Fibroblast of mammary gland (primary cell): ENCODE results near the gene ATRNL1.
A peak's percentile ranks its signal among the peaks of the same experiment; 100 is the strongest.

Source experiments
- DNase-seq: peaks from one replicate; pipeline ENCODE4 v3.0.0-alpha.2; 2010; ENCODE audit warnings: low read depth
- H3K4me3 ChIP-seq: 2 replicates; pipeline ENCODE4 v1.5.1; 2011; ENCODE audit warnings: low read depth, mild to moderate bottlenecking, low read length, moderate library complexity; ENCODE audit not compliant: control insufficient read depth
- CTCF ChIP-seq: conservative IDR thresholded peaks from 2 replicates; pipeline ENCODE4 v1.5.1; 2011; ENCODE audit warnings: low read depth, low read length, inconsistent platforms; ENCODE audit not compliant: control insufficient read depth, insufficient read depth

The ATRNL1 gene

GRCh38 chr10:115093286-115093775 lies at the start of gene ATRNL1:
TSS of gene ATRNL1 (plus strand) at chr10:115093365. CDS start at chr10:115093751, 386 bp downstream.
- H3K4me3 ChIP-seq, result peak within 1 kb of the TSS; percentile 32
- DNase-seq, result no peak
- no peak for TF ChIP-seq CTCF

GRCh38 chr10:115043719-115044118 lies 49.4 kb upstream of the ATRNL1 start:
- H3K4me3 ChIP-seq, result no peak overlapping the region
- no peak for TF ChIP-seq CTCF
- no peak for DNase-seq

- TF ChIP-seq CTCF, result no peak
Observed at GRCh38 chr10:115044891-115045290, 48.3 kb upstream of the ATRNL1 start.

GRCh38 chr10:115045499-115045898 lies 47.7 kb upstream of the ATRNL1 start:
- DNase-seq, result no peak
- H3K4me3 ChIP-seq, result no peak overlapping the region
- no peak for TF ChIP-seq CTCF

More at GRCh38 chr10:115044891-115045290, 48.3 kb upstream of the ATRNL1 start:
- no peak overlapping the region for H3K4me3 ChIP-seq
- no peak for DNase-seq

GRCh38 chr10:115046686-115047236 lies 46.4 kb upstream of the ATRNL1 start:
- no peak overlapping the region for H3K4me3 ChIP-seq
- TF ChIP-seq CTCF, result no peak
- DNase-seq, result no peak

DNA sequence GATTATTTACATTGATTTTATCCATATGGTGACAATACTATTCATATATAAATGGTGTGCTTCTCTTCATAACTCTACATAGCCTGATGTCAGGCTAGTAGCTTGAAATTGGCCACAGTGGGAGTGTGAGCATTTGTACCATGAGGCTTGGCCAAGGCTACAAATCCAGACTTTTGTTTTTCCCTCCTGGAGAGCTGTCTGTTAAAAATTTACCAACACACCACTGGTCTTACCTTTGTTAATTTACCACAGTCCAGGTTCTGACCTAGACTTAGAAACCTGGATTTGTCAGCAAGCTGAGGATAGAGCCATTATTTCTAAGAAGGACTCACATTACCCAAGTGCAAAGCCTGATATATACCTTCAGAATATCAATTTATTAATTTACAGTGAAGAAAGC lies 45.5 kb upstream of the ATRNL1 start:
- H3K4me3 ChIP-seq, result no peak overlapping the region
- no peak for DNase-seq
- no peak for TF ChIP-seq CTCF

GRCh38 chr10:115049318-115049717 lies 43.8 kb upstream of the ATRNL1 start:
- DNase-seq, result no peak
- TF ChIP-seq CTCF, result no peak
- H3K4me3 ChIP-seq, result no peak overlapping the region
